Pancreas (tissue), 10 donors: Measurements from ENCODE around the gene CEP250. TPM values are rescaled to one million over a fixed set of nuclear protein-coding genes. Genes with fewer than 3 reads are reported as not detected.

Source experiments
- ATAC-seq, 4 donors: fragments of 200-7000 bp; cut with Tn5 transposase; one replicate each; pipeline versions ENCODE4 v1.8.0 to v1.9.1; 2020; ENCODE audit warnings: mild to moderate bottlenecking in 4 of 4, moderate library complexity in 4 of 4
- DNase-seq, 6 donors: peaks; one replicate each; pipeline ENCODE4 v3.0.0-alpha.2; 2020
- FAIRE-seq: peaks from 2 replicates; lab custom pipeline; 2012; peaks lifted over from hg19 to GRCh38; lab: Jason Lieb, UNC
- H3K27ac ChIP-seq, 4 donors: fragments of 200-600 bp; sonication (generic); 1 replicate in 3 of 4; 2 replicates in 1 of 4; pipeline versions ENCODE4 v1.5.0 to v1.8.0; 2020
- H3K27me3 ChIP-seq, 4 donors: fragments of 200-600 bp; one replicate each; pipeline ENCODE4 v1.8.0; 2021
- H3K36me3 ChIP-seq, 3 donors: fragments of 200-600 bp; sonication (generic) in 1 of 3; one replicate each; pipeline versions ENCODE4 v1.5.0 to v1.8.0; 2020 to 2021
- H3K4me1 ChIP-seq, 3 donors: fragments of 200-600 bp; one replicate each; pipeline ENCODE4 v1.8.0; 2021
- H3K4me3 ChIP-seq, 4 donors: fragments of 200-600 bp; sonication (generic) in 2 of 4; one replicate each; pipeline versions ENCODE4 v1.5.0 to v1.8.0; 2020 to 2021
- H3K9me3 ChIP-seq, 4 donors: fragments of 200-600 bp; one replicate each; pipeline ENCODE4 v1.8.0; 2021
- WGBS, 2 donors: extraction: QIAGEN DNeasy Blood & Tissue Kit; methylation state at CpG; one replicate each; pipeline ENCODE4 v1.1.7; 2013; 5-methylcytosine and 5-hydroxymethylcytosine counted together
- intact Hi-C, 3 donors: fragments of 100-400 bp; cut with DNase I; formaldehyde crosslinking; loops; one replicate each; pipeline versions ENCODE4 v1.11.1 to v1.14.2; 2022
- polyA plus RNA-seq, 2 donors: library from polyadenylated mRNA; stranded (reverse); fragments of 200-250 nt; gene quantifications; one replicate each; pipeline ENCODE4 v1.2.3, GENCODE V29; 2013
- total RNA-seq, 6 donors: library from RNA; stranded (reverse); fragmentation: NEBNext Ultra II Directional in 4 of 6; extraction: Animal tissue kit (Norgen Biotek cat#: 25700) in 4 of 6; gene quantifications; one replicate each; pipeline versions ENCODE4 v1.2.1 to v1.2.4, GENCODE V29; 2021 to 2023
- TF ChIP-seq, protein P1 (sequence below), 4 donors: fragments of 200-600 bp; sonication (generic) in 3 of 4; IDR thresholded peaks; one replicate each; pipeline versions ENCODE4 v1.5.0 to v1.8.0; 2021; ENCODE audit warnings: antibody characterized with exemption in 4 of 4
- donor health status: healthy with polysubstance abuse.
- donor health status: DM: no; HTN: no; CAD: no; lungs with moderate emphysema.
- donor health status: DM: no; HTN: no; CAD: no.
- donor health status: control.
- donor health status: control.
- donor health status: Bipolar disorder and iron deficiency.
- donor health status: DM: yes; HTN: yes; CAD: no.
- donor health status: DM: no; HTN: no; CAD: no.
- donor health status: DM: no; HTN: no; CAD: no.
- donor health status: DM: yes; HTN: yes; CAD: no.

Gene CEP250
- total and polyA plus RNA-seq, 8 donors: 4.5 to 16.2 (median 10.0) TPM

GRCh38 chr20:35468671-35469334 lies 13.4 kb downstream of the CEP250 start:
- Histone ChIP-seq H3K4me1 (no peaks in the 10 kb centered on the region), H3K27ac (no peak overlapping the region), H3K9me3 (no peaks in the 10 kb centered on the region), H3K4me3 (no peak overlapping the region), H3K27me3 (no peaks in the 10 kb centered on the region), H3K36me3 (peaks cover 0 to 24% (median 7%) of the 10 kb centered on the region in 3 donors)
- DNase-seq: no peak
- no peak for FAIRE-seq
- no peak for ATAC-seq
- TF ChIP-seq, protein P1, sequence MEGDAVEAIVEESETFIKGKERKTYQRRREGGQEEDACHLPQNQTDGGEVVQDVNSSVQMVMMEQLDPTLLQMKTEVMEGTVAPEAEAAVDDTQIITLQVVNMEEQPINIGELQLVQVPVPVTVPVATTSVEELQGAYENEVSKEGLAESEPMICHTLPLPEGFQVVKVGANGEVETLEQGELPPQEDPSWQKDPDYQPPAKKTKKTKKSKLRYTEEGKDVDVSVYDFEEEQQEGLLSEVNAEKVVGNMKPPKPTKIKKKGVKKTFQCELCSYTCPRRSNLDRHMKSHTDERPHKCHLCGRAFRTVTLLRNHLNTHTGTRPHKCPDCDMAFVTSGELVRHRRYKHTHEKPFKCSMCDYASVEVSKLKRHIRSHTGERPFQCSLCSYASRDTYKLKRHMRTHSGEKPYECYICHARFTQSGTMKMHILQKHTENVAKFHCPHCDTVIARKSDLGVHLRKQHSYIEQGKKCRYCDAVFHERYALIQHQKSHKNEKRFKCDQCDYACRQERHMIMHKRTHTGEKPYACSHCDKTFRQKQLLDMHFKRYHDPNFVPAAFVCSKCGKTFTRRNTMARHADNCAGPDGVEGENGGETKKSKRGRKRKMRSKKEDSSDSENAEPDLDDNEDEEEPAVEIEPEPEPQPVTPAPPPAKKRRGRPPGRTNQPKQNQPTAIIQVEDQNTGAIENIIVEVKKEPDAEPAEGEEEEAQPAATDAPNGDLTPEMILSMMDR (IDR thresholded peaks at IDR 0.05): no peak
- WGBS, 2 donors: 65 to 66% methylated on average over 6 of the region's 6 CpGs
- intact Hi-C loops: no loop called here

GRCh38 chr20:35472209-35472608 lies 16.8 kb downstream of the CEP250 start:
- Histone ChIP-seq H3K4me3 (no peak overlapping the region), H3K27ac (no peak overlapping the region), H3K4me1 (no peaks in the 10 kb centered on the region), H3K9me3 (no peaks in the 10 kb centered on the region), H3K27me3 (no peaks in the 10 kb centered on the region), H3K36me3 (peaks cover 0 to 56% (median 15%) of the 10 kb centered on the region in 3 donors)
- TF ChIP-seq, protein P1 (IDR thresholded peaks at IDR 0.05): no peak
- ATAC-seq (no peak), DNase-seq (no peak), FAIRE-seq (no peak)
- 71 to 84% methylated on average over 3 of the region's 3 CpGs for WGBS, 2 donors
- intact Hi-C loops: no loop called here

DNA sequence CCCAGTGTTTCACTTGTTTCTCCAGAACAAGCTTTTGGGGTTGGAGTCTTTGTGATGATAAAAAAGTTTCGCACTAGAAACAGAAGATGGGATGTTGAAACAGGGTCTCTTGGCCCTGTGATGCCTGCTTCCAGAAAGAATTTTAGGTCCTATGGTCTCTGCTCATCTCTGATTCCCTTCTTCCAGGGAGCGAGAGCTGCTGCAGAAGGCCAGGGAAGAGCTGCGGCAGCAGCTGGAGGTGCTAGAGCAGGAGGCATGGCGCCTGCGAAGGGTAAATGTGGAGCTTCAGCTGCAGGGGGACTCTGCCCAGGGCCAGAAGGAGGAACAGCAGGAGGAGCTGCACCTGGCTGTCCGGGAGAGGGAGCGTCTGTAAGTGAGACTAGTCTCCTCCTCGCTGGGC lies 18.3 kb downstream of the CEP250 start:
- no peaks in the 10 kb centered on the region for H3K9me3 ChIP-seq
- ATAC-seq (no peak), DNase-seq (no peak), FAIRE-seq (no peak)
- 85% methylated on average over 8 of the region's 8 CpGs for WGBS, 2 donors
- no peaks in the 10 kb centered on the region for H3K4me1 ChIP-seq
- TF ChIP-seq, protein P1 (IDR thresholded peaks at IDR 0.05): no peak
- no peak overlapping the region for H3K27ac ChIP-seq
- intact Hi-C loops: no loop called here
- H3K36me3 ChIP-seq: peaks cover 0 to 70% (median 15%) of the 10 kb centered on the region in 3 donors
- no peaks in the 10 kb centered on the region for H3K27me3 ChIP-seq
- no peak overlapping the region for H3K4me3 ChIP-seq

DNA sequence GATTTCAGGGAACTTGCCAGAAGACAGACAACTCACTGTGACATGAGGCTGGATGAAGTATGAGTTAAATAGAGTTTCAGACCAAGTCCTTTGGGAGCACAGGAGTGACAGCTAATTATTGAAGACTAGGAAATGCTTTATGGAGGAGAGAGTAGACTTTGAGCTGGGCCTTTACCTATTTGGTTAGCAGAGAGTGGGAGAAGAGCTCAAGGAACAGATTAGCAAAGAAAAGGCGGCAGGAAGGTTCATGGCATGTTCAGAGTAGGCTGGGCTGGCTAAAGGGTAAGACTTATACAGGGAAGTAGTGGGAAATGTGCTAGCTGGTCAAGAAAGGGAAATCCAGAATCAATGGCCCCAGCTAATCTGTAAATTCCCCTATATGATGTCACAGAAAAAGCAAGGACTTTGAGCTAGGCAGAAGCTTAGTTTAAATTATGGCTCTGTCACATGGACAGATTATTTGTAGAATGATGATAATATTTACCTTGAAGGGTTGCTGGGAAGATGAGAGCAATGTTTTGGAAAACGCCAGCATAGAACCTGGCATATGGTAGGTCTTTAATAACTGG lies 19.0 kb downstream of the CEP250 start:
- ATAC-seq: no peak
- H3K4me3 ChIP-seq: no peak overlapping the region
- WGBS, 2 donors: 88 to 90% methylated on average over 2 of the region's 2 CpGs
- intact Hi-C loops: no loop called here
- H3K27me3 ChIP-seq: no peaks in the 10 kb centered on the region
- peaks cover 0 to 75% (median 15%) of the 10 kb centered on the region in 3 donors for H3K36me3 ChIP-seq
- no peak overlapping the region for H3K27ac ChIP-seq
- TF ChIP-seq, protein P1 (IDR thresholded peaks at IDR 0.05): no peak
- no peaks in the 10 kb centered on the region for H3K4me1 ChIP-seq
- FAIRE-seq: no peak
- DNase-seq: no peak
- H3K9me3 ChIP-seq: no peaks in the 10 kb centered on the region

DNA sequence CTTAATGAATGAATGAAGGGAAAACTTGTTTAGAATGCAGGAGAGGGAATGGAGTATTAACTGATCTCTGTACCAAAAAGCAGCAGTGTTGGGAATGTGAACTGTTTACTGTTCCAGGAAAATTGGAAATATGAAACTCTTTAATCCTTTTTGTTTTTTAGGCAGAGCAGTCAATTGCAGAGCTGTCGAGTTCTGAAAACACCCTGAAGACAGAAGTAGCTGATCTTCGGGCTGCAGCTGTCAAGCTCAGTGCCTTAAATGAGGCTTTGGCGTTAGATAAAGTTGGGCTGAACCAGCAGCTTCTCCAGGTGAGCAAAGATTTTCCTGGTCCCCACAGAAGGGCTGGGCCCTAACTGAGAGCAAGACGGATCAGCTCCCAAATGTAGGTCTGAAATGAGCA lies 20.9 kb downstream of the CEP250 start:
- no peak for DNase-seq
- TF ChIP-seq, protein P1 (IDR thresholded peaks at IDR 0.05): no peak
- H3K4me3 ChIP-seq: no peak overlapping the region
- H3K4me1 ChIP-seq: no peaks in the 10 kb centered on the region
- intact Hi-C loops: no loop called here
- WGBS, 2 donors: 84 to 90% methylated on average over 4 of the region's 4 CpGs
- no peak for ATAC-seq
- no peaks in the 10 kb centered on the region for H3K27me3 ChIP-seq
- H3K9me3 ChIP-seq: no peaks in the 10 kb centered on the region
- no peak for FAIRE-seq
- H3K27ac ChIP-seq: no peak overlapping the region
- peaks cover 0 to 74% (median 15%) of the 10 kb centered on the region in 3 donors for H3K36me3 ChIP-seq
